SK-N-SH (cell line): ENCODE measurements around the gene WIPI1. TPM values are rescaled to one million over a fixed set of nuclear protein-coding genes. Genes with fewer than 3 reads are reported as not detected.

ENCODE experiments used
- CTCF ChIA-PET: fragments of 300-600, 350-600 bp; formaldehyde crosslinking; extraction: SDS; loops from one replicate; lab custom pipeline; 2021; lab: Yijun Ruan, JAX
- POLR2A ChIA-PET: fragments of 350-600 bp; sonication (Branson Sonifier 250); formaldehyde crosslinking; extraction: SDS; loops from one replicate; lab custom pipeline; 2020; ENCODE audit warnings: antibody characterized with exemption, inconsistent platforms; lab: Yijun Ruan, JAX
- DNase-seq: peaks from one replicate; pipeline ENCODE4 v3.0.0; 2012
- H2AFZ ChIP-seq: fragments of 200-600 bp; sonication (generic); 2 replicates; pipeline ENCODE4 v1.8.1; 2016; ENCODE audit warnings: antibody characterized with exemption, mild to moderate bottlenecking, low read depth
- H3F3A ChIP-seq: fragments of 200-600 bp; sonication (generic); replicated peaks from 2 replicates; pipeline ENCODE3; 2016; ENCODE audit warnings: antibody characterized with exemption, mild to moderate bottlenecking; ENCODE audit not compliant: insufficient read depth
- H3K27ac ChIP-seq, 2 experiments: fragments of 200-500 bp in 1 of 2; fragments of 200-600 bp in 1 of 2; sonication (Bioruptor generic) in 1 of 2; sonication (generic), shearing (Covaris generic) in 1 of 2; 2 replicates each; pipeline versions ENCODE4 v1.5.1 to v1.6.1; 2014 to 2016; ENCODE audit warnings: low read depth in 2 of 2, inconsistent platforms in 1 of 2, low read length in 1 of 2, mild to moderate bottlenecking in 1 of 2, mixed read lengths in 1 of 2
- H3K27me3 ChIP-seq: fragments of 200-600 bp; sonication (generic), shearing (Covaris generic); 2 replicates; pipeline ENCODE4 v1.6.1; 2016; ENCODE audit warnings: mixed run types; ENCODE audit not compliant: insufficient read depth
- H3K36me3 ChIP-seq, 2 experiments: fragments of 200-500 bp in 1 of 2; fragments of 200-600 bp in 1 of 2; sonication (Bioruptor generic) in 1 of 2; sonication (generic) in 1 of 2; replicated peaks in 1 of 2; 2 replicates each; pipeline versions ENCODE3 to v1.5.1; 2014 to 2016; ENCODE audit warnings: low read length in 1 of 2, mild to moderate bottlenecking in 1 of 2; ENCODE audit not compliant: insufficient read depth in 2 of 2, control insufficient read depth in 1 of 2
- H3K4me1 ChIP-seq, 2 experiments: fragments of 200-500 bp in 1 of 2; fragments of 200-600 bp in 1 of 2; sonication (Bioruptor generic) in 1 of 2; sonication (generic), shearing (Covaris generic) in 1 of 2; 2 replicates each; pipeline versions ENCODE4 v1.5.1 to v1.6.1; 2014 to 2016; ENCODE audit warnings: low read depth in 1 of 2, low read length in 1 of 2, mixed run types in 1 of 2; ENCODE audit not compliant: insufficient read depth in 2 of 2, control insufficient read depth in 1 of 2
- H3K4me2 ChIP-seq: fragments of 200-600 bp; sonication (generic), shearing (Covaris generic); 2 replicates; pipeline ENCODE4 v1.6.1; 2017; ENCODE audit warnings: mixed run types
- H3K4me3 ChIP-seq, 2 experiments: fragments of 200-500 bp in 1 of 2; fragments of 200-600 bp in 1 of 2; sonication (Bioruptor generic) in 1 of 2; sonication (generic), shearing (Covaris generic) in 1 of 2; 2 replicates each; pipeline versions ENCODE4 v1.5.1 to v1.8.1; 2014 to 2016; ENCODE audit warnings: low read depth in 2 of 2, inconsistent platforms in 1 of 2, low read length in 1 of 2, mild to moderate bottlenecking in 1 of 2, mixed read lengths in 1 of 2, moderate library complexity in 1 of 2
- H3K79me2 ChIP-seq: fragments of 200-600 bp; sonication (generic); 2 replicates; pipeline ENCODE4 v1.8.1; 2017; ENCODE audit warnings: mild to moderate bottlenecking; ENCODE audit not compliant: insufficient read depth
- H3K9ac ChIP-seq: fragments of 200-600 bp; sonication (generic); 2 replicates; pipeline ENCODE4 v1.6.1; 2017; ENCODE audit warnings: mixed run types
- H3K9me2 ChIP-seq: fragments of 200-600 bp; sonication (generic); 2 replicates; pipeline ENCODE4 v1.6.1; 2017; ENCODE audit warnings: mixed run types
- H3K9me3 ChIP-seq: fragments of 200-600 bp; sonication (generic); 2 replicates; pipeline ENCODE4 v1.6.1; 2017; ENCODE audit warnings: mixed run types, mild to moderate bottlenecking, moderate library complexity
- H4K20me1 ChIP-seq: fragments of 200-600 bp; sonication (generic); 2 replicates; pipeline ENCODE4 v1.6.1; 2017; ENCODE audit warnings: mild to moderate bottlenecking, mixed run types; ENCODE audit not compliant: insufficient read depth
- ELF1 ChIP-seq: IDR thresholded peaks from 2 replicates; pipeline ENCODE4 v1.4.0; 2012
- EP300 ChIP-seq, 2 experiments: IDR thresholded peaks; 2 replicates each; pipeline versions ENCODE4 v1.4.0 to v1.6.1; 2012; ENCODE audit warnings: borderline replicate concordance in 1 of 2, low read depth in 1 of 2, low read length in 1 of 2
- FOXM1 ChIP-seq: IDR thresholded peaks from 2 replicates; pipeline ENCODE4 v1.4.0; 2012; ENCODE audit warnings: low read depth, mild to moderate bottlenecking
- GABPA ChIP-seq: IDR thresholded peaks from 2 replicates; pipeline ENCODE4 v1.4.0; 2012; ENCODE audit warnings: low read depth, mild to moderate bottlenecking
- GATA2 ChIP-seq: sonication (generic); formaldehyde crosslinking; IDR thresholded peaks from 2 replicates; pipeline ENCODE4 v1.5.0; 2020; ENCODE audit warnings: mild to moderate bottlenecking, missing genetic modification reagents
- JUND ChIP-seq: IDR thresholded peaks from 2 replicates; pipeline ENCODE4 v1.4.0; 2012
- MEF2A ChIP-seq: IDR thresholded peaks from 2 replicates; pipeline ENCODE4 v1.4.0; 2012; ENCODE audit warnings: low read depth, borderline replicate concordance
- MXI1 ChIP-seq: IDR thresholded peaks from 2 replicates; pipeline ENCODE4 v1.6.1; 2012; ENCODE audit warnings: mild to moderate bottlenecking, low read depth, low read length, improper control_type of control experiment
- NFIC ChIP-seq: IDR thresholded peaks from 2 replicates; pipeline ENCODE4 v1.4.0; 2012; ENCODE audit warnings: borderline replicate concordance
- NRF1 ChIP-seq: IDR thresholded peaks from 2 replicates; pipeline ENCODE4 v1.6.1; 2012; ENCODE audit warnings: low read depth, mild to moderate bottlenecking, low read length
- POLR2AphosphoS5 ChIP-seq: IDR thresholded peaks from 2 replicates; pipeline ENCODE4 v1.6.1; 2012; ENCODE audit warnings: low read depth, low read length
- TAF1 ChIP-seq: IDR thresholded peaks from 2 replicates; pipeline ENCODE4 v1.6.1; 2012; ENCODE audit warnings: low read depth, mild to moderate bottlenecking, low read length, moderate library complexity, borderline replicate concordance
- TCF12 ChIP-seq: IDR thresholded peaks from 2 replicates; pipeline ENCODE4 v1.4.0; 2012
- TEAD4 ChIP-seq: IDR thresholded peaks from 2 replicates; pipeline ENCODE4 v1.4.0; 2012; ENCODE audit warnings: mild to moderate bottlenecking, borderline replicate concordance; ENCODE audit not compliant: insufficient read depth
- USF1 ChIP-seq: IDR thresholded peaks from 2 replicates; pipeline ENCODE4 v1.4.0; 2012; ENCODE audit warnings: low read depth, borderline replicate concordance
- YY1 ChIP-seq: IDR thresholded peaks from 2 replicates; pipeline ENCODE4 v1.4.0; 2012; ENCODE audit warnings: low read depth, mild to moderate bottlenecking
- WGBS: methylation state at CpG from one replicate; pipeline ENCODE4 v1.1.6; 2017; ENCODE audit warnings: low lambda C conversion rate; 5-methylcytosine and 5-hydroxymethylcytosine counted together
- polyA plus RNA-seq, 3 experiments: library from polyadenylated mRNA; depleted of rRNA; stranded (reverse); fragments of >200 nt; gene quantifications; 2 replicates each; pipeline ENCODE4 v1.2.3, GENCODE V29; 2012
- TF ChIP-seq, protein P1 (sequence below): fragments of 150-350 bp; IDR thresholded peaks from 2 replicates; pipeline ENCODE4 v1.6.1; 2016; ENCODE audit warnings: mild to moderate bottlenecking, low read depth, low read length

Gene WIPI1
- polyA plus RNA-seq, 1 of the 3 experiments (the other 2 are of a cell fraction), result 52.7 TPM

DNA sequence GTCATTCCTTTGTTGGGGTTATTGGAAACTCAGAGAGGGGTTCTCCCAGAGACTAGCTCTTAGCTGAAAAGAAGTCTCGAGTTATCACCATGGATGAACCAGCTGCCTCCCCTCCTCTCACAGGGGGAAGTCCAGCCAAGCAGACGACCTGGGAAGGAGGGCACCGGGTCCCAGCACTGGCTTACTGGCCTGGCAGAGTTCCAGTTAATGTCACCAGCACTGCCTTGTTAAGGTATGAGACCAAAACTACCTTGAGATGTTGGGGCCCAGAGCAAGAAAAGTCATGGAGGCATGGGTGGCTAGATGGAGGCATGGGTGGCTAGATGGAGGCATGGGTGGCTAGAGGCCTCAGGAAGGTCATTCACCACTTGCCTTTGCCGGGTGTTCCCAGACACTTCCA is 72.4 kb downstream of the WIPI1 start (continued):
- TF ChIP-seq TEAD4 (no peak), GATA2 (CRISPR knock-in tag) (no peak)
- TF ChIP-seq, protein P1, sequence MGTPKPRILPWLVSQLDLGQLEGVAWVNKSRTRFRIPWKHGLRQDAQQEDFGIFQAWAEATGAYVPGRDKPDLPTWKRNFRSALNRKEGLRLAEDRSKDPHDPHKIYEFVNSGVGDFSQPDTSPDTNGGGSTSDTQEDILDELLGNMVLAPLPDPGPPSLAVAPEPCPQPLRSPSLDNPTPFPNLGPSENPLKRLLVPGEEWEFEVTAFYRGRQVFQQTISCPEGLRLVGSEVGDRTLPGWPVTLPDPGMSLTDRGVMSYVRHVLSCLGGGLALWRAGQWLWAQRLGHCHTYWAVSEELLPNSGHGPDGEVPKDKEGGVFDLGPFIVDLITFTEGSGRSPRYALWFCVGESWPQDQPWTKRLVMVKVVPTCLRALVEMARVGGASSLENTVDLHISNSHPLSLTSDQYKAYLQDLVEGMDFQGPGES, result no peak

DNA sequence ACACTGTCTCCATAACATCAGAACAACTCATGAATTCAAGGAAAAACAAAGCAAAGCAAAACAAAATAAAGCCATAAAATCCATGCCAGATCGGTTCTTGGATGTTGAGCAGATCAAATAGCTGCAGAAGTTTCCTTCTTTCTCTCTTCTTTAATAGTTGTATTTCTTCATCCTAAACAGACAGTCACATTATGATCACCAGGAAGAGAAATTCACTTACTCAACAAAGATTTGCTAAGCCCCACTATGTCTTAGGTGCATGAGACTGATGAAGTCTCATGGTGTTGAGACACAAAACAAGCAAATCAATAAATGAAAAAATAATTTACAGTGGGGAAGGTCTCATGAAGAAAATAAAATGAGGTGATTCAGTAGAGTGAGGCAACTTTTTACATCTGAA is 72.8 kb downstream of the WIPI1 start:
- Histone ChIP-seq H3K79me2 (no peaks in the 10 kb centered on the region), H3K4me3 (no peak overlapping the region), H3K27me3 (no peaks in the 10 kb centered on the region; the same call in 1 of the 2 replicates), H3K9me2 (no peaks in the 10 kb centered on the region), H4K20me1 (no peaks in the 10 kb centered on the region), H3K27ac (no peak overlapping the region), H3K9me3 (no peaks in the 10 kb centered on the region), H3K4me1 (no peaks in the 10 kb centered on the region), H3K36me3 (no peaks in the 10 kb centered on the region), H3F3A (no peaks in the 10 kb centered on the region), H3K9ac (no peak overlapping the region), H3K4me2 (no peak overlapping the region), H2AFZ (no peak overlapping the region)
- ChIA-PET POLR2A (no interaction called here), CTCF (interaction anchor here (1.5 to 2.5 kb wide), 2 partner anchors 52 to 81 kb away, joined by 3 to 11 read pairs; no protein-coding TSS in a partner anchor)
- TF ChIP-seq NFIC, result no peak
- TF ChIP-seq TCF12, result no peak
- no peak for TF ChIP-seq GATA2 (CRISPR knock-in tag)
- no peak for TF ChIP-seq FOXM1
- no peak for TF ChIP-seq JUND
- no peak for TF ChIP-seq TAF1
- no peak for TF ChIP-seq USF1
- 32% methylated on average over 1 of the region's 1 CpG for WGBS
- DNase-seq, result no peak

- Histone ChIP-seq H3K4me2 (no peak overlapping the region), H2AFZ (no peak overlapping the region), H4K20me1 (no peaks in the 10 kb centered on the region), H3F3A (no peaks in the 10 kb centered on the region), H3K4me1 (no peaks in the 10 kb centered on the region), H3K4me3 (no peak overlapping the region), H3K9ac (no peak overlapping the region), H3K9me3 (no peaks in the 10 kb centered on the region), H3K36me3 (no peaks in the 10 kb centered on the region), H3K9me2 (no peaks in the 10 kb centered on the region), H3K27ac (no peak overlapping the region), H3K27me3 (no peaks in the 10 kb centered on the region; the same call in 1 of the 2 replicates), H3K79me2 (no peaks in the 10 kb centered on the region)
- 51% methylated on average over 16 of the region's 16 CpGs for WGBS
- ChIA-PET CTCF (interaction anchor here (2.5 kb wide), 2 partner anchors 15 to 53 kb away, joined by 11 to 17 read pairs; no protein-coding TSS in a partner anchor), POLR2A (no interaction called here)
- no peak for DNase-seq
- no peak for TF ChIP-seq GABPA
- TF ChIP-seq USF1, result no peak
- TF ChIP-seq NFIC, result no peak
- no peak for TF ChIP-seq NRF1
- TF ChIP-seq, protein P1, result no peak
- TF ChIP-seq TCF12, result no peak
- no peak for TF ChIP-seq JUND
- no peak for TF ChIP-seq FOXM1
- no peak for TF ChIP-seq YY1
- no peak for TF ChIP-seq MEF2A
- TF ChIP-seq ELF1, result no peak
- TF ChIP-seq EP300 (IDR thresholded peaks at IDR 0.05; ENCODE audit: borderline replicate concordance in 1 of 2, low read depth in 1 of 2, low read length in 1 of 2), result no peak
- no peak for TF ChIP-seq POLR2AphosphoS5
- no peak for TF ChIP-seq MXI1
Observed at GRCh38 chr17:68383443-68384321, 73.6 kb downstream of the WIPI1 start.
